Measurements from ENCODE around the gene NWD2. TPM values are rescaled to one million over a fixed set of nuclear protein-coding genes. Genes with fewer than 3 reads are reported as not detected.

NWD2 gene
- polyA plus RNA-seq, 1 donor (not counting 4 experiments of a cell fraction or from before 2014, with no cell fraction given) = 0.10 TPM

Small RNA genes lying within 50 kb of the gene (small RNA-seq; reads per million reads assigned to genes)
- gene MIR4801 (ENCODE audit: insufficient read length in 3 of 3, low read depth in 3 of 3, low replicate concordance in 1 of 3) = 0 reads per million in 3 experiments

All from keratinocyte (primary cell).